GM12874 (cell line): ENCODE results near the gene KMT2C.

Source experiments
- CTCF ChIP-seq: IDR thresholded peaks from 2 replicates; pipeline ENCODE4 v1.5.1; 2011; ENCODE audit warnings: low read depth, mild to moderate bottlenecking, control low read depth, low read length, moderate library complexity; ENCODE audit not compliant: insufficient read depth

Gene KMT2C

GRCh38 chr7:152435384-152436110 lies at the start of gene KMT2C:
Gene KMT2C, minus strand, starts transcription at chr7:152436003. Its CDS starts 217 bp downstream, at chr7:152435786.
- TF ChIP-seq CTCF: no peak

- no peak for TF ChIP-seq CTCF
Measured at GRCh38 chr7:152481082-152481481, 45.3 kb upstream of the KMT2C start.

GRCh38 chr7:152480664-152481063 lies 44.9 kb upstream of the KMT2C start:
- TF ChIP-seq CTCF: no peak

- no peak for TF ChIP-seq CTCF
Measured at GRCh38 chr7:152479595-152479994, 43.8 kb upstream of the KMT2C start.

- no peak for TF ChIP-seq CTCF
Measured at GRCh38 chr7:152478140-152478539, 42.3 kb upstream of the KMT2C start.

- no peak for TF ChIP-seq CTCF
Measured at GRCh38 chr7:152477079-152477478, 41.3 kb upstream of the KMT2C start.

GRCh38 chr7:152476551-152476950 lies 40.7 kb upstream of the KMT2C start:
- no peak for TF ChIP-seq CTCF
